Activated CD4-positive, alpha-beta T cell treated with anti-CD3 and anti-CD28 coated beads, Interleukin-2, Interleukin-6, amounts not matched to agents 100 ng/mL and 50 ng/mL, durations not matched to agents 16 hours and 8 hours (primary cell): ENCODE measurements around the gene SLC10A1.
A peak's percentile ranks its signal among the peaks of the same experiment; 100 is the strongest.
"Not testable (repeated sequence)": the region's sequence is repeated elsewhere in the genome, so short reads cannot be mapped to it uniquely, and the experiment has no call there.

Source experiments
- DNase-seq: peaks from one replicate; pipeline ENCODE4 v3.0.0-alpha.2; 2020

Gene SLC10A1

DNA sequence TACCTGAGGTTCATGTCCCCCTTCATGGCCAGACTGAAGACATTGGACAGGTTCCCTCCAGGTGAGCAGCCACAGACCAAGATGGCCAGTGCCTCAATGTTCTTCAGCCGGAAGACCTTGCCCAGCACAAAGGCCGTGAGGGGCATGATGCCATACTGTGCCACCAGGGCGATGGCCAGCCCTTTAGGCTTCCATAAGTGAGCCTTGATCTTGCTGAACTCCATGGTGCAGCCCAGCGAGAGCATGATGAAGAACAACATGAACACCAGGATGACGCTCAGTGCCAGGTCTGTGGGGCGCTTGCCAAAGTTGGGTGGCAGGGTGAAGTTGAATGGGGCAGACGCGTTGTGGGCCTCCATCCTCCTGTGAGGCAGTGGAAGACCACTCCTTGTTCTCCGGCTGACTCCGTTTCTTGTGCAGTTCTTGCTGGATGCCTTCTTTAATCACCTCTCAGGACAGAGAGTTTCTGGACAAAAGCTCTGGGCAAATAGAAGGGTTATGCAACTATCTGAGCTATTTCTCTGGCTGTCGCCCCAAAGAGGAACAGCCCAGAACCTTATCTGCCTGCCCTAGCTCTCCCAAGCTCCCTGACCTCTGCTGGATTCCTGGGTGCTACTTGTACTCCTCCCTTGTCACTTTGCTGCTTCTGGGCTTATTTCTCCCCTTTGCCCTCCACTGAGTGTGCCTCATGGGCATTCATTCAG is at the start of gene SLC10A1:
Gene SLC10A1, minus strand, starts transcription at position 445 of the 704 bp plus-strand sequence. Its CDS starts 86 bp downstream, at position 359.
- no peak for DNase-seq

DNA sequence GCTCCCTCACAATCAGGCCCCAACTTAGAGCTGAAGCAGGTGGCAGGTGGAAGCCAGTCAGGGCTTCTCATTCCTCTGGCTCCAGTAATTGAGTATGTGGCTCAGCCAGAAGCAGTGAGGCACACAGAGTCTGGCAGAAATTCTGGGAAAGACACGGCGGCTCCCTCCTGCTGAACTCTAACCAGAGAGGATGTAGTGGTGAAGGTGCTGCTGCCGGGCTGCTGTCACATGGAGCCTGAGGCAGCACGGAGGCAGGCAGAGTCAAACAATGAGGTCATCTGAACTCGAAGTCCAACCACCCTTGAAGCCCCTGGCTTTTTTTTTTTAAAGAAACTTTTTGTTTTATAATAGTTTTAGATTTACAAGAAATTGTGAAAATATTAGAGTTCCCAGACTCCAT is 48.7 kb upstream of the SLC10A1 start:
- DNase-seq = no peak

DNA sequence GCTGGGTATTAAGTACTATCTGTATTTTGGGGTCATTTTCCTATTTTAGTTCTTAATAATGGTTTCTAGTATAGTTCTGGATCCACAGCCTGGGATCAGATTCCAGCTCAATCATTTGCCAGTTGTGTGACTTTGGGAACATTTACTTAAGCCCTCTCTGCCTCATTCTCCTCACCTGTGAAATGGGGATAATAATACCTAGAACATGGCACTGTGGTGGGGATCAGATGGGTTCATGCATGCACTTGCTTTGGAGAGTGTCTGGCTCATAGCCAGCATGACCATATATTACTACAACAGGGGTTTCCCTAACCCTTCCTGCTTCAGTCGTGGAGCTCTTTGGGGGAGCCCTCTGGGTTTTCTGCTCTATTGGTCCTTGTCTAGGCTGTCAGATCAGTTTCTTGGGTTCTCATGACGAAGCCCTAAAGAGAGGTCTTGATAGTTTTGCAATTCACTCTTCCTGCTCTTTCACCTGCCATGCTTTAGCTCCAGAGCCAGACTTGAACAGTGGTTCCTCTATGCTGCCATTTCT is 48.1 kb upstream of the SLC10A1 start:
- DNase-seq = no peak

DNA sequence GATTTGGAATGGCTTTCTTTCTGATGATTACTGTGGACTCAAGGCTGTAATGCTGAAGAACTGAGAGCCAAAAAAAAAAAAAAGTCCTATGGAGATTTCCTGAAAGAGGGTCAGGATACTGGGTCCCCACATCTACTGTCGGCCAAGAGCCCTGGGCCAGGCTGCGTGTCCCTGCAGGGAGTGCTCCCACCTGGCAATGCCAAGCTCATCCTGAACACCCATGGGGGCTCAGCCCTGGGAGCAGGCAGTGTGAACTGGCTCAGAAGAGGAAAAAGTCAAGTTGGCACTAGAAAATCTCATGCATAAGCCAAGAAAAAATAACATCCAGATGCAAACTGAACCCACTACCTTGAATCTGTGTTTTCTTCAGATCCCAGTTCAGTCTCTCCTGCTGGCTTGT is 47.1 kb upstream of the SLC10A1 start:
- DNase-seq = no peak

DNA sequence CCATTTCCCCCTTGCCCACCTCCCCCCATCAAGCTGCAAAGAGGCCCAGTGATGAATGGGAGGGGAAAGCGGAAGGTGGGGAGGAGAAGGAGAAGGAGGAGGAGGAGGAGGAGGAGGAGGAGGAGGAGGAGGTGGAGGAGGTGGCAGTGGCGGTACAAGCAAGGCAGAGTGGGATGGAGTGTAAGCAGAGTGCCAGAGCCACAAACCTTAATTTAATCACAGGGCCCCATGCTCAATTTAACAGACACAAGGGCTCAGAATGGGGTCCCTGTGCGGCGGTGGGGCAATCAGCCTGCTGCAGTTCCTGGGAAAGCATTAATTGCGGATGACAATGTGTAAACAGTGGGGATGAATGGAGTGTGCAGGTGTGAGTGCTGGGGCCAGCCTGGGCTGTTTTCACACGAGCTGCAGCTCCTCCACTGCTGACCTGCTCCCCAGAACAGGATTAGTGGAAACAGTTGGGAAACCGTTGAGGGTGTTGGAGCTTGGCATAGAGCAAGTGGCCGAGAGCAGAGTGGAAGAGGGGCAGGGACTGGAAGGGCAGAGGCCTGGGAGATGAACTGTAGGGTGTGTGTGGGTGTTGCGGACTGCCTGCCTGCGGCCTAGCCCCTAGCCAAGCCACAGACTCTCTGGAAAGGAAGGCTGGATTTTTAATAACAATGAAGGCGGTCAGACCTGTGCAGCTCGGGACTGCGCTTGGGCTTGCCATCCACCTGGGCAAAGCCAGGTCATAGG is 45.8 kb upstream of the SLC10A1 start:
- no peak for DNase-seq

DNA sequence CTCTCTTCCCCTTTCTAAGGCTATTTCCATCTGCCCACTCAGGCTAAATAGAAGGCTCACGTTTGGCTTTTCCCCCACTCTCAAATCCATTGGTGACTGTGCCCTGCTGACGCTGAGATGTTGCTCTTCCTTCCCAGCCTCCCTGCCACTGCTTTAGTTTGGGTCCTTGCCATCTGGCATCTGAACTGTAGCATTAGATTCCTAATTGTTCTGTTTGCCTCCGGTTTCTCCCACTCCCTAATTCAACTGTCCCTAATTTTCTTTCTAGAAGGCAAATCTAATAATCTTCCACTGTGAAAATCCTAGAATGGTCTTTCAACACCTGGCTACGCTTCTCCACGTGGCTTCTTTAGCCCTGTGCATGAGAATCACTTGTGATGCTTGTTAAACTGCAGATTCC is 44.6 kb upstream of the SLC10A1 start:
- no peak for DNase-seq

DNA sequence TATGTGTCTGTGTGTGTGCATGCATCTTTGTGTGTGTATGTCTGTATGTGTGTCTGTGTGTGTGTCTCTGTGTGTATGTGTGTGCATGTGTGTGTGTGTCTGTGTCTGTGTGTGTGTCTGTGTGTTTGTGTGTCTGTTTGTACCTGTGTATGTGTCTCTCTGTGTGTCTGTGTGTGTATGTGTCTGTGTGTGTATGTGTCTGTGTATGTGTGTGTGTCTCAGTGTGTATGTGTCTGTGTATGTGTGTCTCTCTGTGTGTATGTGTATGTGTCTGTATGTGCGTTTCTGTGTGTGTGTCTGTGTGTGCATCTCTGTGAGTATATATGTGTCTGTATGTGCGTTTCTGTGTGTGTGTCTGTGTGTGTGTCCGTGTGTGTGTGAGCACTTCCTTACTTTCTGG is 42.6 kb upstream of the SLC10A1 start:
- no peak for DNase-seq

DNA sequence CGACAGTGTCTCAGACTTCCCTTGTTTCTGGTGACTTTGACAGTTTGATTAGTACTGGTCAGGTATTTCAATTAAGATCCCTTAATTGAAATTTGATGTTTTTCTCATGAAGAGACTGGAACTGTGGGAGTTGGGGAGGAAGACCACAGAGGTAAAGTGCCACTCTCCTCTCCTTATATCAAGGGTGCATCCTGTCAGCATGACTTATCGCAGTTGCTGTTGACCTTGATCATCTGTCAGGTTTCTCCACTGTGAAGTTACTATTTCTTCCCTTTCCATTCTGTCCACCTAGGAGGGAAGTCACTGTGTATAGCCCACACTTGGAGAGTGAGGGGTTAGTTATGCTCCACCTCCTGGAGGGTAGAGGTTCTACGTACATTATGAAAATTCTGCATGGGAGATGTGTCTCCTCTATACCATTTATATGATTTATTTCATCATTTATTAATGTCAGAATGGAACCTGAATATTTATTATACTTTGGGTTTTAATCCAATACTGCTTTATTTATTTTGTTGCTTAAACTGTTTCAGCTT is 41.9 kb upstream of the SLC10A1 start:
- DNase-seq = no peak

DNA sequence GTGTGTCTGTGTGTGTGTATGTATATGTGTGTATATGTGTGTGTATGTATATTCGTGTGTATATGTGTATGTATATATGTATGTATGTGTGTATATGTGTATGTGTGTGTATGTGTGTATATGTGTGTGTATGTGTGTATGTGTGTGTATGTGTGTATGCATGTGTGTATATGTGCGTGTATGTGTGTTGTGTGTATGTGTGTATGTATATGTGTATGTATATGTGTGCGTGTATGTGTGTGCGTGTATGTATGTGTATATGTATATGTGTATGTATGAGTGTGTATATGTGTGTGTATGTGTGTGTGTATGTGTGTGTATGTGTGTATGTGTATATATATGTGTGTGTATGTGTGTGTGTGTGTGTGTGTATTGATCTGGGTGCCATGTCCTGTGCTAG is 31.8 kb upstream of the SLC10A1 start:
- DNase-seq = no peak

DNA sequence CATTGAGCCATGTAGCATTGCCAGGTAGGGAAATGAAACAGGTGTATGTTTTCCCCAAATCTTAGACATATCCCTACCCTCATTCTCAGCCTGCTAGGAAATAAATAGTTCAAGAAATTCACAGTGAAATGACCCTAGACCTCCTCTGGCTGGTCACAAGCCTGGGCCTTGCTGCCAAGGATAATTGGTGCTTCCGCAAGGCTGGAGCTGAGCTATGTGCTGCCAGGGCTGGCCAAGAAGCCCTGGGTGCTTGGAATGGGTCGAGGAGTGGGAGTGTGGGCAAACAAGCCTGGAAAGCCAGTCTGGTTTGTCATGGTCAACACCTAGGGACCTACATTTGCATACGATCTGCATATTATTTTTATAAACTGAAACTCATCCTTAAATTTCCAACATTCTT is 31.3 kb upstream of the SLC10A1 start:
- DNase-seq = no peak

DNA sequence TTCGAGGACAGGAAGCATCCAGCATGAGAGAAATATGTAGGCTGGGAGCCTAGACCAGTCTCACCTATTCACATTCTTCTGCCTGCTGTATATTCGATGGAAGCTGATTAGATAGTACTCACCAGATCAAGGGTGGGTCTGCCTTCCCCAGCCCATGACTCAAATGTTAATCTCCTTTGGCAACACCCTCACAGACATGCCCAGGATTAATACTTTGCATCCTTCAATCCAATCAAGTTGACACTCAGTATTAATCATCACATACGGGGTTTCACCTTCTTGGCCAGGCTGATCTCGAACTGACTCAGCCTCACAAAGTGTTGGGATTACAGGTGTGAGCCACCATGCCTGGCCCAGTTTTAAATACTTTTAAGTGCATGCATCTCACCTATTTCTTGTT is 30.5 kb upstream of the SLC10A1 start:
- DNase-seq = peak; percentile 25

DNA sequence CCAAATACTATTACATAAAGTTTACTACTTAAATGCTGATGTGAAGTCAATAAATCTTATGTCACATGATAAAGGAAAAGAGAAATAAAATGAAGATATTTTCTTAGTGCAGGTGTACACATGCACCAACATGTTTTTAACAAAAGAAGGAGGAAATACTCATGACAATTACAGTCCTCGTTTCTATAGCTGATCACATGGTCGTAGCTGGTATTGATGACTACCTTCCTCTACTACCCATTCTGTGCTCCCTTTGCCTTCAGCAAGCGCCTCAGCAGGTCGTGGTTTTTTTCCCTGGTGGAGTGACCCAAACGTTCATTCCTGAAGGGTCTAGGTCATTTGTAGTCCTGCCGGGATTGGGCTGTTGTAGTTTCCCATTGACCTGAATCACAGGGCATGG is 25.4 kb upstream of the SLC10A1 start:
- DNase-seq = no peak

DNA sequence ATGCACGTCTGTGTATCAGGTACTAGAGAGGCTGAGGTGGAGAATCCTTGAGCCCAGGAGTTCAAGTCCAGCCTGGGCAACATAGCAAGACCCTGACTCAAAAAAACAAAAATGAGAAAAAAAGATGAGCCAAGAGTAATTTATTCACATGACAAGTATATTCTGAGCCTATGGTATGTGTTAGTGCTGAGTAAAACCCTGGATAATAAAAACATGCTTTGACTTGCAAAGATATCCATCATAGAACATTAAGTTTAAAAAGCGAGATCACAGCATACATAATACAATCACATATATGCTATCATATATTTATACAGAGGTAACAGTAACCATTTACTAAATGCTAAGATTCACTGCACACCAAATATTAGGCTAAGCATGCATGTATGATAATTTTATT is 23.9 kb upstream of the SLC10A1 start:
- DNase-seq = no peak

DNA sequence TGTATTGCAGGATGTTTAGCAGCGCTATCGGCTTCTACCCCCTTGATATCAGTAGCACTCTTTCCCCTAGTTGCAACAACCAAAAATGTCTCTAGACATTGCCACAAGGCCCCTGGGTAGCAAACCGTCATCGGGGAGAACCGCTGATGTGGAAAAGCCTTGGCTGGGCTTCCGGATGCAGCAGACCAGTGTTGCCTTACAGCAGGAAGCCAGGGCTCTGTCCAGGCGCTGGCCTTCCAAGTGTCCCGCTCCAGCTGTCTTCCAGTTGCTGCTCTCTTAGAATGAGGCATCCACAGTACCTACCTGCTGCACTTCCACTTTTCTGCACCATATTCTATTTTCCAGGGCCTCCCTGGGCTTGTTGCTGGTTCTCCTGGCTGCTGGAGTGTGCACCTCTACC is 22.6 kb upstream of the SLC10A1 start:
- no peak for DNase-seq

DNA sequence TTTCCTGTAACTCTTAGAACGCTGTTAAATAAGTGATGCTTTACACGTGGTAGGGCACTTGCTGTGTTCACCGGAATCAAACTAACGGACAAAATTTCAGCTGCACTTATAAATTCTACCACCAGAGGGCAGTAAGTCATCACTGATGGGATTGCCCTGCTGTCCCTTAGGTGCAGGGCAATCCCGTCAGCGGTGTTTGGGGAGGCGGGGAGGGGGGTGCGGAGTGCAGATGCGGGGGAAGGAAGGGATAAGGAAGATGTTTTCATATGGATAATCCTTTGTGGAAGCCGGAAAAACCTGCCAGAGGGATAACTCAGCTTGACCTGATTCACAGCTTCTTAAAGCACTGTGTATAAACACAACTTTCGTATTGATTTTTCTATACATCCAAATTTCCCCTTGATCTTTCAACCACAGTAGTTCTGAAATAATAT is 21.7 kb upstream of the SLC10A1 start:
- peak; percentile 84 for DNase-seq

DNA sequence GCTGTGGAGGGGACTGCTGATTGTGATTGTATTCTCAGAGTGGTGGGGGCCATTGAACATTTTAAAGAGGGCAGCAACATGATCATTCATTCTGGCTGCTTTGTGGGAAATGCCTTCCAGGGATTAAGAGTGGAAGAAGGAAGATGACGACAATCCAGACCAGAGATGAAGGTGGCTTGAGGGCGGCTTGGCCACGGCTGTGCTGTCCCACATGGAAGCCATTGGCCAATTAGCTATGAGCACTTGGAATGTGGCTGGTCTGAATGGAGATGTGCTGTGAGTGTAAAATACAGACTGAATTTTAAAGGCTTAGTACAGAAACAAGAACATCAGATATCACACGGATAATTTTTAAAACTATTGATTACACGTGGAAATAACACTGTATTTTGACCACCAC is 19.2 kb upstream of the SLC10A1 start:
- DNase-seq = no peak

DNA sequence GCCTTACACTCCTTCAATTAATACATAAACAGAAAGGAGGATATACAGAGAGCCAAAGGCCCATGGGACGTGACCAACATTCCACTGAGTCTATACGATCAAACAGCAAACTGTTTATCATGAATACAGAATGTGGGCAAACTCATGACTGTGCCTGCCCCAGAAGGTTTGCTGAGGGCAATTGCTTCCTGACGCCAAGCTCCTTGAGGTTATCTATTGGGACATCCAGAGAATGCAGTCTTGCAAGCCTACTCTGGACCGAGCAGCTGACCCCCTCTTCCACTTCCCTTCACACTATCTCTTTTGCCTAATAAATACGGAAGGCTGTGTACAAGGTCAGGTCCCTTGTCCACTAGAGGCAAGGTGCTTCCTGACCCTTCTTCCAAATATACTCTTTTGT is 18.5 kb upstream of the SLC10A1 start:
- no peak for DNase-seq

DNA sequence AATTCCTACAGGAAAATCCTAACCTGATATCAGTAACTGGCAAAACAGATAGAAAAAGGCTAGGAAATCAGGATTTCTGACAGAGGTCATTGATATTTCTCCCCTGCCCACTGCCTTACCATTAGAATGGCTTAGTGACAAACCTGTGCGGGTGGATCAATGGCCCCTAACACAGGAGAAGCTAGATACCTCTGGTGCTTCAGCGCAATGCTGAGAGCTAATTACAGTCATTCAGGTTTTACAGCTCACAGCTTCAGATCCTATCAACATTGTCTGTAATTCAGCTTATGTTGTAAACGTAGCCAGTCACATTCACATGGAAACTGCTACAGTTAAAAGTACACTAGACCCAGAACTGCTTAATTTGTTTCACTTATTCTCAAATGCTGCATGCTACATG is 17.4 kb upstream of the SLC10A1 start:
- no peak for DNase-seq

DNA sequence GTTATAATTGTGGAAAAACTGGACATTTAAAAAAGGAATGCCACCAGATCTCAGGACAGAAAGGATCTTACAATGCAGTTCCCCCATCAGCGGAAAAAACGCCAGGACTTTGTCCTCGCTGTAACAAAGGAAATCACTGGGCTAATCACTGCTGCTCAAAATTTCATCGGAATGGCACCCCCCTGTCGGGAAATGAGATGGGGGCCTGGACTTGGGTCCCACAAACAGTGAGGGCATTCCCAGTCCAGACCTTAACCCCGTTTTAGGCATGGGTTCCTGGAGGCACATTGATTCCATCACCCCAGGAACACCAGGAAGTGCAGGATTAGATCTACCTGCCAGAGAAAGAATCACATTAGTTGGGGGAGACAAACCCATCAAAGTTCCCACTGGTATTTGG is 16.3 kb upstream of the SLC10A1 start:
- DNase-seq = not testable (repeated sequence)

DNA sequence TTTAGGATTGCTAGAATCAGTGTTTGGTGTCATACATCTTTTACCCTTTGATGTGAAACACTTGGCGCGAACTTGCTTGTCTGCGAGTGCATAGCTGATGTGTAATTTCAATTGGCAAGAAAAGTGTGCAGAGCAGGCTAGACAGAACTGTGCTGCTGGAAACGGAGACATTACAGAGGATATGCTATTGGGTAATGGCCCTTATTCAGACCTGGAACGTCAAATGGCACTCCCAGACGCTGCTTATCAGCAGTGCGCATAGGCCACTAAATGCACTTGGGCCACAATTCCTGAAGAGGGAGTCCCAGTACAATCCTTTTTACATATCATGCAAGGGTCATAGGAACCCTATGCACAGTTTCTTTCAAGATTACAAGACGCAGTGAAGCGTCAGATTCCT is 15.7 kb upstream of the SLC10A1 start:
- DNase-seq = no peak

DNA sequence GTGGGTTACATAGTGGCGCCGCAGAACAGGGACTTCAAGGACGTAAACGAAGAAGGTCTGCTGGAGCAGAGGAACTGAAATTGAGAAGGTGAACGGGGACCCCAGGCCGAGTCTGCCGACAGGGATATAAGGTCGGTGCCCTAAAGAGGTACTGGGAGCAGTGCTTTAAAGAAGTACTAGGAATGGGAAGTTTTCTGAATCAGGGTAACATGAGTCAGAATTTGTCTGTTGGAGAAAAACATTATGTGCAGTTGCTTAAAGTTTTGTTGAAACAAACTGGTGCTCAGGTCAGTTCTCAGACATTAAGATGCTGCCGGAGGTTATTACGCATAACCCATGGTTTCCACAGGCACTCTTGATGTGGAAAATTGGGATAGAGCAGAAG is 14.8 kb upstream of the SLC10A1 start:
- no peak for DNase-seq

DNA sequence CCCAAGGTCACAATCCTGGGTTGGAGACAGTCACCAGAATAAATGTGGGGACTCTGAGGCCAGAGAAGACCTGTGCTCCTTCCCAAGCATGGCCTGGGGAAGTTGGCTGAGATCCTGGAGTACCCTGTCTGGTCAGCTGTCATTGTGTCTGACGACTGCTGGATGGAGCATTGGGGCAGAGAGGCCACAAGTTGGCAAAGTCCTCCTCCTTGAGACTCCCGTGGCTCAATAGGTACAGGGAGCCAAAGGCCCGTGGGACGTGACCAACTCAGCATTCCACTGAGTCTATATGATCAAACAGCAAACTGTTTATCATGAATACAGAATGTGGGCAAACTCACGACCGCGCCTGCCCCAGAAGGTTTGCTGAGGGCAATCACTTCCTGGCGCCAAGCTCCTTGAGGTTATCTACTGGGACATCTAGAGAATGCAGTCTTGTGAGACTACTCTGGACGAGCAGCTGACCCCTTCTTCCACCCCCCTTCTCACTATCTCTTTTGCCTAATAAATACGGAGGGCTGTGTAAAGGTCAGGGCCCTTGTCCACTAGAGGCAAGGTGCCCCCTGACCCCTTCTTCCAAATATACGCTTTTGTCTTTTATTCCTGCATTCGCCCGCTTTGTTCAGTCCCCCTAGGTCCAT is 14.3 kb upstream of the SLC10A1 start:
- no peak for DNase-seq

DNA sequence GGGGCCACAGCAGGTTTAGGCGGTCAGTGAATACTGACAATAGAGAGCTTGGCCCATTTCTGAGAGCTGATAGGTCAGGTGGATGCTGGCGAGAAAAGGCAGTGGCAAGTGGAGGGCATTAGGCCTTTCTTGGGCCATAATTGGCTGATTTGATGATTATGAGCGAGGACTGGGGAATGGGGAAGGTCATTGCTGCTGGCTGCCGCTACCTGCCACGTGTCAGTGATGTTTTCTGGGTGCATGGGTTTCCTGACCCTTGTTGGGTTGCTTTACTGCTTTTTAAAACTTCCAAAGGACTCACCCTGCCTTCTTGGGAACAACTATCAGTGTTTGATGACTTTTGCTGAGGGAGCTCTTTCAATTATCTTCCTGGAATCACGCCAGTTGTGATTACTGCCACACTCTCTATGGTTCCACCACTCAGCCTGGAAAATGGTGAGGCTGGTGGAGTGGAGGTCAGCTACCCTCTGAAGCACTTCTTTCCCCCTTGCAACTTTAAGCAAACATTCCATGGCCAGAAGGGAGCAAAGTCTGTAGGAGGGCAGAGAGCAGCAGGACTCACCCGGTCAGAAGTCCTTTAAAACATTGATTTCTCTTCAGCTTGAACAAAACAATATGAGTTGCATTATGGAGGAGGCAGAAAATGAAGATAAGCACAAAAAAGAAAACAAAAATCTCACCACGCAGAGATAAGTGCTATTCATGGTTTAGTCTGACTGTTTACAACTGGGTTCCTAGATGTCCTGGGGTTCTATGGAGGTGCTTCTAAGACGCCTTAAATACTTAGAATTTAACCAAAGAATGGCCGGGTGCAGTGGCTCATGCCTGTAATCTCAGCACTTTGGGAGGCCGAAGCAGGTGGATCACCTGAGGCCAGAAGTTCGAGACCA is 12.1 kb upstream of the SLC10A1 start:
- no peak for DNase-seq
